Stimulated activated CD8-positive, alpha-beta memory T cell treated with anti-CD3 and anti-CD28 coated beads, Interleukin-4, amount 100 ng/mL, for 4 hours (primary cell): ENCODE results near the gene COG7.
"Not testable (repeated sequence)": the region's sequence is repeated elsewhere in the genome, so short reads cannot be mapped to it uniquely, and the experiment has no call there.

Experiments used
- DNase-seq, 2 donors: peaks; one replicate each; pipeline ENCODE4 v3.0.0-alpha.2; 2020; ENCODE audit warnings: low read depth in 2 of 2, low spot score in 1 of 2

COG7 gene

GRCh38 chr16:23476289-23476688, 23.3 kb upstream of the COG7 start:
- no peak for DNase-seq

- no peak for DNase-seq
Measured at GRCh38 chr16:23469814-23470213, 16.8 kb upstream of the COG7 start.

GRCh38 chr16:23466162-23466885, 13.3 kb upstream of the COG7 start:
- no peak for DNase-seq

- no peak for DNase-seq
Measured at GRCh38 chr16:23465179-23465578, 12.2 kb upstream of the COG7 start.

GRCh38 chr16:23464196-23464595, 11.2 kb upstream of the COG7 start:
- no peak for DNase-seq

GRCh38 chr16:23462994-23463393, 10.0 kb upstream of the COG7 start:
- not testable (repeated sequence) for DNase-seq

GRCh38 chr16:23453338-23454052, 506 bp upstream of the COG7 start:
- DNase-seq, result no peak

GRCh38 chr16:23452221-23452571, 793 bp downstream of the COG7 start:
- no peak for DNase-seq

GRCh38 chr16:23448392-23448791, 4.6 kb downstream of the COG7 start:
- no peak for DNase-seq

GRCh38 chr16:23437542-23437941, 15.4 kb downstream of the COG7 start:
- DNase-seq, result not testable (repeated sequence)

GRCh38 chr16:23436951-23437350, 16.0 kb downstream of the COG7 start:
- DNase-seq, result no peak

- DNase-seq, result peak; percentile 8 to 14
Measured at GRCh38 chr16:23435500-23435899, 17.5 kb downstream of the COG7 start.

- no peak for DNase-seq
Measured at GRCh38 chr16:23434380-23434779, 18.6 kb downstream of the COG7 start.

- DNase-seq, result no peak
Measured at GRCh38 chr16:23433261-23433920, 19.6 kb downstream of the COG7 start.

GRCh38 chr16:23432176-23433128, 20.5 kb downstream of the COG7 start:
- no peak for DNase-seq

- no peak for DNase-seq
Measured at GRCh38 chr16:23428351-23428750, 24.6 kb downstream of the COG7 start.

- DNase-seq, result no peak
Measured at GRCh38 chr16:23424292-23424958, 28.6 kb downstream of the COG7 start.

GRCh38 chr16:23423496-23424049, 29.4 kb downstream of the COG7 start:
- no peak for DNase-seq

GRCh38 chr16:23420011-23420410, 33.0 kb downstream of the COG7 start:
- DNase-seq, result no peak

- DNase-seq, result no peak
Measured at GRCh38 chr16:23416816-23417215, 36.2 kb downstream of the COG7 start.
